GM18861 (cell line): ENCODE data around the gene MYADML2.

Source experiments
- ATAC-seq: cut with Tn5 transposase; IDR thresholded peaks from one replicate; pipeline ENCODE4 v1.9.1; 2021; ENCODE audit not compliant: unreplicated experiment

The MYADML2 gene

GRCh38 chr17:81901167-81902022 is 45.6 kb downstream of the MYADML2 start:
- no peak for ATAC-seq

GRCh38 chr17:81900181-81900820 is 46.7 kb downstream of the MYADML2 start:
- no peak for ATAC-seq

- no peak for ATAC-seq
These were observed 47.4 kb downstream of the MYADML2 start for GRCh38 chr17:81899514-81900166.

- ATAC-seq = no peak
These were observed 48.1 kb downstream of the MYADML2 start for GRCh38 chr17:81898885-81899284.

- no peak for ATAC-seq
These were observed 48.8 kb downstream of the MYADML2 start for GRCh38 chr17:81898029-81898866.

- ATAC-seq = no peak
These were observed 51.6 kb downstream of the MYADML2 start for GRCh38 chr17:81895400-81895799.

- ATAC-seq = peak; percentile 25
These were observed 55.8 kb downstream of the MYADML2 start for GRCh38 chr17:81891303-81891552.

- ATAC-seq = no peak
These were observed 56.4 kb downstream of the MYADML2 start for GRCh38 chr17:81890447-81891302.
